Esophagus mucosa (tissue), 1 donor: ENCODE data around the gene OXCT1. TPM values are rescaled to one million over a fixed set of nuclear protein-coding genes. Genes with fewer than 3 reads are reported as not detected.
"Not testable (repeated sequence)": the region's sequence is repeated elsewhere in the genome, so short reads cannot be mapped to it uniquely, and the experiment has no call there.

ENCODE experiments used
- ATAC-seq: fragments of 200-7000 bp; cut with Tn5 transposase; one replicate; pipeline ENCODE4 v1.9.1; 2020
- total RNA-seq: library from RNA; stranded (reverse); gene quantifications from one replicate; pipeline ENCODE4 v1.2.4, GENCODE V29; 2023
- donor health status: DM: yes; HTN: yes; CAD: no.

Gene OXCT1
- total RNA-seq, 1 donor from 2014 or later: 27.0 TPM

GRCh38 chr5:41821051-41821450 lies 49.2 kb downstream of the OXCT1 start:
- no peak for ATAC-seq

- no peak for ATAC-seq
These were observed 50.1 kb downstream of the OXCT1 start for GRCh38 chr5:41820150-41820549.

- no peak for ATAC-seq
These were observed 52.5 kb downstream of the OXCT1 start for GRCh38 chr5:41817625-41818301.

- no peak for ATAC-seq
These were observed 54.5 kb downstream of the OXCT1 start for GRCh38 chr5:41815663-41816229.

- no peak for ATAC-seq
These were observed 55.0 kb downstream of the OXCT1 start for GRCh38 chr5:41815261-41815660.

GRCh38 chr5:41814306-41814705 lies 55.9 kb downstream of the OXCT1 start:
- ATAC-seq: not testable (repeated sequence)

- ATAC-seq: no peak
These were observed 58.1 kb downstream of the OXCT1 start for GRCh38 chr5:41812156-41812555.

GRCh38 chr5:41809128-41809527 lies 61.1 kb downstream of the OXCT1 start:
- ATAC-seq: no peak

- no peak for ATAC-seq
These were observed 61.9 kb downstream of the OXCT1 start for GRCh38 chr5:41808294-41808693.

GRCh38 chr5:41797662-41798061 lies 72.6 kb downstream of the OXCT1 start:
- ATAC-seq: no peak

GRCh38 chr5:41796061-41796460 lies 74.2 kb downstream of the OXCT1 start:
- ATAC-seq: no peak

GRCh38 chr5:41795125-41795524 lies 75.1 kb downstream of the OXCT1 start:
- no peak for ATAC-seq

- no peak for ATAC-seq
These were observed 75.8 kb downstream of the OXCT1 start for GRCh38 chr5:41794471-41794870.

- no peak for ATAC-seq
These were observed 77.0 kb downstream of the OXCT1 start for GRCh38 chr5:41793141-41793770.

- ATAC-seq: no peak
These were observed 80.0 kb downstream of the OXCT1 start for GRCh38 chr5:41790038-41790776.

- ATAC-seq: no peak
These were observed 80.8 kb downstream of the OXCT1 start for GRCh38 chr5:41789434-41789833.

- ATAC-seq: no peak
These were observed 81.3 kb downstream of the OXCT1 start for GRCh38 chr5:41788941-41789368.

- ATAC-seq: no peak
These were observed 83.0 kb downstream of the OXCT1 start for GRCh38 chr5:41787265-41787664.

GRCh38 chr5:41785061-41785460 lies 85.2 kb downstream of the OXCT1 start:
- no peak for ATAC-seq

- ATAC-seq: no peak
These were observed 91.8 kb downstream of the OXCT1 start for GRCh38 chr5:41778410-41778809.

GRCh38 chr5:41776435-41776834 lies 93.8 kb downstream of the OXCT1 start:
- ATAC-seq: no peak

- no peak for ATAC-seq
These were observed 96.4 kb downstream of the OXCT1 start for GRCh38 chr5:41773799-41774198.

- ATAC-seq: no peak
These were observed 97.3 kb downstream of the OXCT1 start for GRCh38 chr5:41772785-41773442.
